Gastroesophageal sphincter (tissue), 4 donors: ENCODE results near the gene WNK3. TPM values are rescaled to one million over a fixed set of nuclear protein-coding genes. Genes with fewer than 3 reads are reported as not detected.

Source experiments
- ATAC-seq: fragments of 150-250 bp; one replicate; pipeline ENCODE4 v1.9.1; 2016; ENCODE audit warnings: mild to moderate bottlenecking, moderate library complexity
- H3K27ac ChIP-seq, 4 donors: fragments of 200-600 bp; sonication (generic) in 3 of 4; 1 replicate in 3 of 4; 2 replicates in 1 of 4; pipeline ENCODE4 v1.5.1; 2016 to 2019
- H3K27me3 ChIP-seq: fragments of 200-600 bp; sonication (generic); one replicate; pipeline ENCODE4 v1.5.1; 2019
- H3K36me3 ChIP-seq, 2 donors: fragments of 200-600 bp; sonication (generic); one replicate each; pipeline ENCODE4 v1.5.1; 2019; ENCODE audit warnings: control low read depth in 1 of 2
- H3K4me1 ChIP-seq, 3 donors: fragments of 200-600 bp; sonication (generic); 1 replicate in 2 of 3; 2 replicates in 1 of 3; pipeline ENCODE4 v1.5.1; 2016 to 2019; ENCODE audit warnings: control low read depth in 2 of 3
- H3K4me3 ChIP-seq, 2 donors: fragments of 200-600 bp; sonication (generic); one replicate each; pipeline ENCODE4 v1.5.1; 2019; ENCODE audit warnings: mild to moderate bottlenecking in 1 of 2, moderate library complexity in 1 of 2
- H3K9me3 ChIP-seq, 3 donors: fragments of 200-600 bp; sonication (generic); one replicate each; pipeline ENCODE4 v1.5.1; 2017 to 2019; ENCODE audit warnings: control low read depth in 2 of 3
- CTCF ChIP-seq, 4 experiments: fragments of 200-600 bp in 2 of 4; fragments of 450-650 bp in 2 of 4; sonication (generic) in 1 of 4; IDR thresholded peaks; one replicate each; pipeline ENCODE4 v1.5.1; 2017 to 2019; ENCODE audit warnings: antibody characterized with exemption in 4 of 4, mild to moderate bottlenecking in 2 of 4, moderate library complexity in 2 of 4
- EP300 ChIP-seq: sonication (generic); formaldehyde crosslinking; IDR thresholded peaks from one replicate; pipeline ENCODE4 v1.6.1; 2017; ENCODE audit warnings: antibody characterized with exemption, mild to moderate bottlenecking
- POLR2A ChIP-seq, 2 donors: fragments of 450-650 bp; IDR thresholded peaks; one replicate each; pipeline ENCODE4 v1.6.1; 2017; ENCODE audit warnings: antibody characterized with exemption in 2 of 2, mild to moderate bottlenecking in 2 of 2, moderate library complexity in 1 of 2
- POLR2AphosphoS5 ChIP-seq: sonication (generic); formaldehyde crosslinking; IDR thresholded peaks from one replicate; pipeline ENCODE4 v1.6.1; 2017; ENCODE audit warnings: antibody characterized with exemption
- WGBS, 2 donors: methylation state at CpG; one replicate each; pipeline ENCODE4 v1.1.5; 2018; ENCODE audit warnings: low coverage in 1 of 2; 5-methylcytosine and 5-hydroxymethylcytosine counted together
- total RNA-seq, 4 donors: library from RNA; depleted of rRNA; stranded (reverse); fragments of >200 nt; gene quantifications; one replicate each; pipeline ENCODE4 v1.1.0, GENCODE V29; 2016

The WNK3 gene
- total RNA-seq, 4 donors from 2014 or later = 1.9 to 4.3 (median 3.0) TPM

GRCh38 chrX:54173791-54174190 is 184.1 kb downstream of the WNK3 start:
- Histone ChIP-seq H3K27ac (no peak overlapping the region), H3K9me3 (no peaks in the 10 kb centered on the region), H3K4me3 (no peak overlapping the region), H3K27me3 (no peaks in the 10 kb centered on the region), H3K4me1 (peaks cover 0 to 7% (median 0%) of the 10 kb centered on the region in 3 donors), H3K36me3 (peaks cover 0 to 4% of the 10 kb centered on the region in 2 donors)
- ATAC-seq = no peak
- TF ChIP-seq POLR2AphosphoS5 (no peak), EP300 (no peak), CTCF (IDR thresholded peaks at IDR 0.05) (no peak), POLR2A (IDR thresholded peaks at IDR 0.05) (no peak)
- WGBS, 2 donors = no CpG with 5 or more reads among the region's 3 CpGs

- Histone ChIP-seq H3K27me3 (no peaks in the 10 kb centered on the region), H3K27ac (no peak overlapping the region), H3K4me1 (no peaks in the 10 kb centered on the region), H3K36me3 (peaks cover 0 to 4% of the 10 kb centered on the region in 2 donors), H3K9me3 (no peaks in the 10 kb centered on the region), H3K4me3 (no peak overlapping the region)
- no peak for ATAC-seq
- 60 to 100% methylated on average over 1 to 3 of the region's 3 CpGs for WGBS, 2 donors
- TF ChIP-seq POLR2AphosphoS5 (no peak), CTCF (IDR thresholded peaks at IDR 0.05) (no peak), POLR2A (IDR thresholded peaks at IDR 0.05) (no peak), EP300 (no peak)
Measured at GRCh38 chrX:54172455-54172854, 185.4 kb downstream of the WNK3 start.

GRCh38 chrX:54171527-54172250 is 186.2 kb downstream of the WNK3 start:
- ATAC-seq = peak; percentile 58
- Histone ChIP-seq H3K4me3 (no peak overlapping the region), H3K27ac (peak overlapping the region in 1 of 4 donors; percentile 26), H3K9me3 (no peaks in the 10 kb centered on the region), H3K27me3 (no peaks in the 10 kb centered on the region), H3K36me3 (peaks cover 0 to 4% of the 10 kb centered on the region in 2 donors), H3K4me1 (no peaks in the 10 kb centered on the region)
- TF ChIP-seq POLR2A (IDR thresholded peaks at IDR 0.05) (no peak), POLR2AphosphoS5 (peak; percentile 43)
- WGBS, 2 donors = 53 to 54% methylated on average over 3 to 4 of the region's 4 CpGs

- H3K4me3 ChIP-seq = no peak overlapping the region
- no peak for TF ChIP-seq EP300
- TF ChIP-seq POLR2AphosphoS5 = no peak
- no peak for TF ChIP-seq CTCF (IDR thresholded peaks at IDR 0.05)
- no peak for TF ChIP-seq POLR2A (IDR thresholded peaks at IDR 0.05)
- H3K27ac ChIP-seq = no peak overlapping the region
- ATAC-seq = no peak
- H3K36me3 ChIP-seq = peaks cover 0 to 4% of the 10 kb centered on the region in 2 donors
- H3K27me3 ChIP-seq = no peaks in the 10 kb centered on the region
- H3K4me1 ChIP-seq = no peaks in the 10 kb centered on the region
- no peaks in the 10 kb centered on the region for H3K9me3 ChIP-seq
Measured at GRCh38 chrX:54171091-54171490, 186.8 kb downstream of the WNK3 start.

- no peak overlapping the region for H3K4me3 ChIP-seq
- H3K27ac ChIP-seq = no peak overlapping the region
- H3K9me3 ChIP-seq = no peaks in the 10 kb centered on the region
- no peak for ATAC-seq
- no peak for TF ChIP-seq EP300
- TF ChIP-seq CTCF (IDR thresholded peaks at IDR 0.05) = no peak
- no peak for TF ChIP-seq POLR2A (IDR thresholded peaks at IDR 0.05)
- TF ChIP-seq POLR2AphosphoS5 = no peak
- 13 to 29% methylated on average over 2 of the region's 4 CpGs for WGBS, 2 donors
- H3K4me1 ChIP-seq = no peaks in the 10 kb centered on the region
- H3K36me3 ChIP-seq = no peaks in the 10 kb centered on the region
- no peaks in the 10 kb centered on the region for H3K27me3 ChIP-seq
Measured at GRCh38 chrX:54166915-54167314, 190.9 kb downstream of the WNK3 start.
